DMS153 treated with DMSO at 0.1 percent for 48 hours (cell line): ENCODE measurements around the gene SLC7A4.
"Not testable (repeated sequence)": the region's sequence is repeated elsewhere in the genome, so short reads cannot be mapped to it uniquely, and the experiment has no call there.

Experiments
- DNase-seq: peaks from one replicate; lab custom pipeline; 2025; ENCODE audit not compliant: unreplicated experiment; lab: John Stamatoyannopoulos, UW

Gene SLC7A4, protein sequence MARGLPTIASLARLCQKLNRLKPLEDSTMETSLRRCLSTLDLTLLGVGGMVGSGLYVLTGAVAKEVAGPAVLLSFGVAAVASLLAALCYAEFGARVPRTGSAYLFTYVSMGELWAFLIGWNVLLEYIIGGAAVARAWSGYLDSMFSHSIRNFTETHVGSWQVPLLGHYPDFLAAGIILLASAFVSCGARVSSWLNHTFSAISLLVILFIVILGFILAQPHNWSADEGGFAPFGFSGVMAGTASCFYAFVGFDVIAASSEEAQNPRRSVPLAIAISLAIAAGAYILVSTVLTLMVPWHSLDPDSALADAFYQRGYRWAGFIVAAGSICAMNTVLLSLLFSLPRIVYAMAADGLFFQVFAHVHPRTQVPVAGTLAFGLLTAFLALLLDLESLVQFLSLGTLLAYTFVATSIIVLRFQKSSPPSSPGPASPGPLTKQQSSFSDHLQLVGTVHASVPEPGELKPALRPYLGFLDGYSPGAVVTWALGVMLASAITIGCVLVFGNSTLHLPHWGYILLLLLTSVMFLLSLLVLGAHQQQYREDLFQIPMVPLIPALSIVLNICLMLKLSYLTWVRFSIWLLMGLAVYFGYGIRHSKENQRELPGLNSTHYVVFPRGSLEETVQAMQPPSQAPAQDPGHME

DNA sequence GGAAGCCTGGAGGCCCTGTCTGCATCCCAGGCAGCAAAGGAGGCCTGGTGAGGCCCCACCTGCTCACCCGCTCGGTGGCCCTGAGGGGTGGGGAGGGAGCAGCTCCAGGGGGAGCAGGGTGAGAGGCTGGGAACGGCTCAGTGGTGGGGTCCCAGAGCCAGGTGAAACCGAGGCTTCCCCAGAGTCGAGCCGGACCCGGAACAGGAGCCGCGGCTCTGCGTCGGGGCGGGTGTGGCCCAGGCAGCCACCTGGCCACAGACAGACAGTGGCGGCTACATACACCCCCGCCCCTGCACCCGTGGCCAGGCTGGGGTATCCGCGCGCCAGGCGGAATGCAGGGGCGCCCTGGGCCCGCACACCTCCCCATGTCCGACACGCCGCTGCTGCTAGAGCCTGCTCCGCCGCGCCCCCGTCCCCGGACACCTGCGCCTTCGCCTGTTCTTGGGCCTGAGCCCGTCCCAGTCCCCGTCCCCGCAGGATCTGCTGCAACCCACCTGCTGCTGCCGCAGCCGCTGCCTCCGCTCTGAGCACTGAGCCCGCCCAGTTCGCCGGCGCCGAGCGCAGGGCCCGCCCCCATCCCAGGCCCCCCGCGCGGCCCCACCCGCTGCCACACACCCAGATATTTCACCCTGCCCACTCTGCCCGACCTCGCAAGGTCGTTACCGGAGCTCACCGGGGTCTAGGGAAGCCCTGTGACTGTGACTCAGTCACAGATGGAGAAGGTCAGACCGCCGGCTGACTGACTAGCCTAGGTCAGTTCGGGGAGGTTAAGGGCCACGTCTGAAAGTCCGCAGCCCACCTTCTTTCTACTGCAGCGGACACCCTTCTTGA, at the start of gene SLC7A4:
SLC7A4 (minus strand) TSS at position 525 of the 831 bp plus-strand sequence. CDS start 749 bp downstream, outside the sequence.
- no peak for DNase-seq

DNA sequence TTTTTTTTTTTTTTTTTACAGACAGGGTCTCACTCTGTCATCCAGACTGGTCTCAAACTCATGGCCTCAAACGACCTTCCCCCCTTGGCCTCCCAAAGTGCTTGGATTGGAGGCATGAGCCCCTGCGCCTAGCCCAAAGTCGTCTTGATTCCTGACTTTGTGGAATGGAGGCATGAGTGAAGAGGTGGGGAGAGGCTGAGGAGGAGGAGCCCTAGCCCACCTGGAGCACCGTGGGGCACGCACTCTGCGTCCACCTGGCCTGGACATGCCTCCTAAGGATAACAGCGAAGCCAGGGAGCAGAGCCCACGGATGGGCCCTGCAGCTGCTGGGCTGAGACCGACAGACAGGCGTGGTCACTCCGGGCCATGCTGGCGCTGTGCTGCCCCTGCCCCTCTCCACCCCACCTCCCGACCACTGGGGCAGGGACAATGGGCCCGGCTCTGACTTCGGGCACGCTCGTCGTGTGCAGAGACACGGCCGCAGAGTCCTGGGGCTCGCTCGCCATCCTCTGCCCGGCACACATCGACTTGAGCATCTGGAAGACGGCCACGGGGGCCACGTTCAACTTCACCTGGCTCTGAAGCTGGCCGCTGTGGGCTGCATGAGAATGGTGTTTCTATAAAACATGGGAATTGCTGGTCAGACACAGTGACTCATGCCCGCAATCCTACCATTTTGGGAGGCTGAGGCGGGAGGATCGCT, 48.2 kb upstream of the SLC7A4 start:
- DNase-seq: no peak

DNA sequence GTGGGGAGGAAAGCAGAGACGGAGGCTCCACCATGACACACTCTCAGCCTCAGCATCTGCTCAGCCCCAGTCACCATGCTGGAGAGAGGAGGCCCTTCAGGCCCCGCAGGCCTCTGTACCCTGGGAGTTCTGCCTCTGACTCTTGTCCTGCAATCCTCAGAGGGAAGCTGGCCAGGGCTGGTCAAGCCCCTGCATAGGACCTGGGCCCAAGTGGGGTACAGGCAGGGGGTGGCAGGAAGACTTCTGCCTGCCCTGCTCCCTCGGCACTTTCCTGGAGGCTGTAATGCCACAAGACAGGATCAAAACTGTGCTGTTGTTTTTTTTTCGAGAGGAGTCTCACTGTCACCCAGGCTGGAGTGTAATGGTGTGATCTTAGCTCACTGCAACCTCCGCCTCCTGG, 47.1 kb upstream of the SLC7A4 start:
- DNase-seq: no peak

DNA sequence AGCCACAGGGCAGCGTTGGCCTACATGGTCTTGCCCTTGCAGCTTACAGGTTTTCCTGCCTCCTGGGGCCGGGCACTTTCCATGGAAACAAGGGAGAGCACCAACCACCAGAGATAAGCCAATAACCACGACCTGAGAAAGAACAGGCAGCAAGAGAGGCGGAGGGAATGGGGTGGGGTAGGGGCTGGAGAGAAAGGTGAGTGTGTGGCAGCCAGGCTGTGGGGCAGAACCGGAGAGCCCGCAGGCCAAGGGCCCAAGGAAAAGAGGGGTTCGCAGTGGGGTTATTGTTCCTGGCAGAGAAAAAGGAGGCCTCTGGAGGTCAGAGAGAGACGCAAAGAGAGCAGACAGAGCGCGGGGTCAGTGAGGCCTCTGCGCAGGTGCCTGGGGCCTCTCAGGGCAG, 46.6 kb upstream of the SLC7A4 start:
- no peak for DNase-seq

DNA sequence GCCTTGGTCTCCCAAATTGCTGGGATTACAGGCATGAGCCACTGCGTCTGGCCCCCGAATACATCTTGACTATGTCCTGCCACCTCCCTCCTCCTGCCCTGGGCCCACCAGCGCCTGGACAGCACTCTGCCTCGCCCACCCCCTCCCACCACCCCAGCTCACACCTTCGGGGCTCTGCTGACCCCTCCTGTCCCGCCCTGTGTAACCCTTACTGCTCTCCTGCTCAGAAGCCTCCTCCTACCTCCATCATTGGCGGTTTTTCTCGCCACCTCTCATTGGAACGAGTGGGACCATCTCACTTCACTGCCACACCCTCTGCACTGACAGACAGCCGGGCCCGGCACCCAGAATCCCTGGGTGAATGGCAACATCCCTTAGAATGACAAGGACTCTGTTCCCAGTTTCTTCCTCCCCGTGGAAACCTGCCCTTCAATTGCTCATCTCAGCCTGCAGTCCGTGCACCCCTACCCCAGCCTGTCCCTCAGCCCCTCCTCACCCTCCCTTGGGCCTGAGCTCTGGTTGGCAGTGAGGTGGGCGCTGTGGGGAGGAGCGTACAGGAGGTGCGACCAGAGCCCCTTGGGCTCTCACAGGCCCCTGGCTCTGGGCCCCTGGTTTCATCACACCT, 45.6 kb upstream of the SLC7A4 start:
- DNase-seq: no peak

DNA sequence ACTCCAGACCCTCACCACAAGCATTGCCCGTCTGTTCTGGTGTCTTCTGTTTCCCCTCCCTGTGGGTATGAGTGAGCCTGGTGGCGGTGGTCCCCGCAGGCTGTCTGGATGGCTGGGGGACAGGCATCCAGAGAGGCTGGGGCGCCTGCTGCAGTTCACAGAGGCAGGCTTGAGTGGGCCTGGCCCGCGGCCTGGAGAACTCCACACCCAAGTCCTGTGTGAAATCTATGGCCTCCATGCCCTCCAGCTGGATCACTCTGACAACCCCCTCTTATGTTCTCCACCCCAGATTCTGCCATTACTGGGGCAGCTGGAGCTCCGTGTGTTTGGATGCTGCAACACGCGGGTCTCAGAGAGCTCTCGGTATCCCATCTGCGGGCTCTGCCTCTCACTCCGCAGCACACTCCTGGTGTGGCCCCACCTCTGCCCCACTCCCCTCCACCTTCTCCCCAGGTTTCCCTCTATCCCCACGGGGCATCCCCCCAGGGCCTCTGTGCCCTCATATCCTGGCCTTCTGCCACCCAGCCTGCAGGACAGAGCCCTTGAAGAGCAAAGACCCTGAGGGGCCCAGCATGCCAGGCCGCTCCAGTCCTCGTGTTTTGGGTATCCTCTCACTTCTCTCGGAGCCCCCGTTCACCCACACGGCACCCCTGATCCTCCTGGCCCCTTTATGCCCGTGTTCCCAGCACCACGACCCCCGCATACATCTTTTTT, 44.7 kb upstream of the SLC7A4 start:
- no peak for DNase-seq

DNA sequence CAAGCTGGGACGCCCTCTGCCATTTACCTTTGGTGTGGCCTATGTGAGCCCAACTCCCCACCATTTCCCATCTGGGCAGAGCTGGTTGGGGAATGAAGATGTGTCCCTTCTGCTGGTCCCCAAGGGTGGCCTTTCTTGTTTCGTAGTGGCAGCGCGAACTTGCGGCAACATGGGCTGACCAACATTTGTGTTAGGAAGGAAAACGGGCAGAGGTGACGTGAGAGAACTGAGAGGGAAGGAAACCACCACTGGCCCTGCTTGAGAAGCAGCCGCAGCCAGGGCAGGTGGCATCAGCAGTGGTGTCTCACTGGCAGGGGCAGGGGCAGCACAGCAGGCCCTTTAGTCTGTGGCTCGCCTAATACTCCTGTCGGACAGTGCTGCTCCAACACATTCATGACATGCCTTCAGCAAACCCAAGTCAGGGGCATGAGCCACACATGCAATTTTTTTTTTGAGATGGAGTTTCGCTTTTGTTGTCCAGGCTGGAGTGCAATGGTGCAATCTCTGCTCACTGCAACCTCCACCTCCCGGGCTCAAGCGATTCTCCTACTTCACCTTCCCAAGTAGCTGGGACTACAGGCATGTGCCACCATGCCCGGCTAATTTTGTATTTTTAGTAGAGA, 43.3 kb upstream of the SLC7A4 start:
- DNase-seq: no peak

- no peak for DNase-seq
Measured at GRCh38 chr22:21074102-21074715, 41.8 kb upstream of the SLC7A4 start.

- no peak for DNase-seq
Measured at GRCh38 chr22:21073482-21073881, 41.1 kb upstream of the SLC7A4 start.

- DNase-seq: no peak
Measured at GRCh38 chr22:21073023-21073422, 40.7 kb upstream of the SLC7A4 start.

GRCh38 chr22:21071796-21072195, 39.4 kb upstream of the SLC7A4 start:
- not testable (repeated sequence) for DNase-seq

DNA sequence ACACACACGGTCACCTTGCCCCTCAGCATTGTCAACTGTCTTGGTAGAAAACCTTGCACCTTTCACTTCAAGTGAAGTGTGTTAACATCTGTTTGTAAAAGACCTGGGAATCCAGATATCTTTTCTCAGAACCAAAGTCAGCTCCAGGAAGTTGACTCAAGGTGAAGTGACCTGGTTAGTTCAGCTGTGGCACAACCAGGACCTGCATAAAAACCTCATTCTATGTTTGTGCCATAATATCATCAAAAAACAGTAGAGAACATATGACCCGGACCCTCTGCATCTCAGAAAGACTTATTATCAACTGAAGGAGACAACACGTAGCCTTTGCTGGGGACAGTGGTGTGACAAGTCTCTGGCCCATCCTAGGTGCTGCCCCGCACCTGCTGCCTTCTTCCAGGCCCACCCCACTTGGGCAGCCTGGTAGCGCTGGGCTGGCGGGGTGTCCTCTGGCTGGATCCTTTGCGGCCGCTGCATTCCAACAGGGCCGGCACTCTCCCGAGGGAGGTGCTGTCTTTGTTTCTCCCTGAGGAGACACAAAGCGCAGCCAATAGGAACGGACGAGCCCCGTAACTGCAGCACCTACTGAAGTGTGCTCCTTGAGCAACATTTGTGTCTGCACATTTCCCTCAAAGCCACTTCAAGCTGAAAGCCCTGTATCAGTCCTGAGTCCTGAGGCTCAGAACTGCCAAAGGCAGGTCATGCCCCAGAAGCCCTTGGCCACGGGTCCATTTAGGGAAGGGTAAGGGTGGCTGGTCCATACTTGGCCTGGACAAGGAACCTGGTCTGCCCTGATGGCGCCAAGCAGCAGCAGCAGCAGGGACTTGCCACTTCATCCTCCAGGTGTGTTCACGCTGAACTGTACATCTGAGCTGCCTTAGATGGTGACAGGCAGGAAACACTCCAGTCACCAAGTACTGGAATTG, 38.6 kb upstream of the SLC7A4 start:
- DNase-seq: no peak

GRCh38 chr22:21069375-21069774, 37.0 kb upstream of the SLC7A4 start:
- no peak for DNase-seq

- DNase-seq: no peak
Measured at GRCh38 chr22:21068681-21069276, 36.4 kb upstream of the SLC7A4 start.

DNA sequence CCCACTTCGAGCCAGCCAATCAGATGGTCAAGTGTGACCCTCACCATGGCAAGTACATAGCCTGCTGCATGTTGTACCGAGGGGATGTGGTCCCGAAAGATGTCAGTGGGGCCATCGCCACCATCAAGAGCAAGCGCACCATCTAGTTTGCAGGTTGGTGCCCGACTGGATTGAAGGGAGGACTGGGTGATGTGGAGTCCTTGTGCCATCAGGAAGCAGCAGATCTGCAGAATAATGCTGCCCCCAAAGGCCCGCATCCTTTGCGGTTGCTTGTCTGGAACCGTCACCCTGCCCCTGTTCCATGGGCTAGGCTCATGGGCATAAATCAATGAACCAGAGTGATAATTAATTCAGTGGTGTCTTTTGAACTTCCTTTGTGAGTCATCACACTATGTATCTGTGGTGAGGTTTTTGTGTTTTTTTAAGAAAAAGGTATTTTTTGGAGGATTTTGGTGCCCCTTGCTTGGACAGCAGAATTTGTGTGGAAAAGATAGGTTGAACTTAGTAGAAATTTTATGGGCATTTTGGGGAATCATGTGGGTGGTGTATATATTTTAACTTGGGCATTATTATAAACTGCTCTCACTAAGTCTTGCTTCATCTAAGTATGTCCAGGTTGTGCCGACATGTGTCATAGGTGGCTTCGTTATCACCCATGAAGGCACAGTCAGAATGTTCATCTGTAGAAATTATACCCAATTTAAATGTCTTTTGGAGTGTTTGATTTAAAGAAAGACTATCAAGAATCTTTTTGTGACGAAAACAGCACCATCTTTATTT, 35.7 kb upstream of the SLC7A4 start:
- DNase-seq: no peak

GRCh38 chr22:21067075-21067900, 34.9 kb upstream of the SLC7A4 start:
- no peak for DNase-seq
